IPS-NIHi7 (cell line): ENCODE results near the gene RPS16.

Source experiments
- DNase-seq: peaks from one replicate; pipeline ENCODE4 v3.0.0; 2012; ENCODE audit warnings: mixed read lengths; ENCODE audit errors: extremely low spot score

The RPS16 gene

DNA sequence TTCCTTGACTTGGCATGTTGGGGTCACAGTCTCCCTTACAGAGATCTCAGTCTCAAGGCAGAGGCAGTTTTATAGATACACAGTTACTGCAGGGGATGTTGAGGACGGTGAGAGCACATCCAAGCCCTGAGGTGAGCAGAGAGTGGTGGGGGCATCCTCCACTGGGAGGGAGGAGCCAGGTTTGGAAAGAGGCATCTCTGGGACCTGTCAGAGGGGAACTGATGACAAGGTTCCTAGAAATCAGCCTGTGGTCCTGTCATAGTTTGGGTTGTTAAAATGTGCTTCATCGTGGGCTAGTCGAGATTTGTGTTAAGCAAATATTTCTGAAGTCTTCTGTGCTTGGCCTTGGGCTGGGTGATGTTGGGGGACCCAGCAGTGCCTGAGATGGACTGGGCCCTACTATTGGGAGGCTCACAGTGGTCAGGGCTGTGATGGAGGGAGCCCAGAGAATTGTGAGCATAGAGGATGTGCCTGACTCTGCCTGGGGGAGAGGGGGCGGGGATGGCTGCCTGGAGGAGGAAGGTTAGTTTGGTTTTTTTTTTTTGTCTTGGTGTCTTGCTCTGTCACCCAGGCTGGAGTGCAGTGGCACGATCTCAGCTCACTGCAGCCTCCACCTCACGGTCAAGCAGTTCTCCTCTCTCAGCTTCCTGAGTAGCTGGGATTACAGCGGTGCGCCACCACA is 13.5 kb upstream of the RPS16 start:
- DNase-seq = no peak

DNA sequence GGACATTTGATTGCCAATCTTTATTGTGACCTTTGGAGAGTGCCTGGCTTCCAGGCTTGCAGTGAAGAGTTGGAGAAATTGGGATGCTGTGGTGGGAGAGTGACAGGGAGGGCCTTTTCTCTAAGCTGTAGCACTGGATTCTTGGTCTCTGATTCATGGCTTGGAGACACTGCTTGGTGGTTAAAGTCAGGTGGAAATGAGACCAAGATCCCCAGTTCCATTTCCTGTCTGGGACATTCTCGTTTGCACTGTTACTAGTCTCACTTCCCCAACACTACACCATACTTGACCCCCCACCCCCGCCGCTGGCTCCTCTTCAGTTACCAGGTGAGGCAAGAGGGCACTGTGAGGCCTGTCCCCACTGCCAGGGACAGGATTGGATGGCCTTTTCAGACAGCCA is 12.5 kb upstream of the RPS16 start:
- DNase-seq = no peak

DNA sequence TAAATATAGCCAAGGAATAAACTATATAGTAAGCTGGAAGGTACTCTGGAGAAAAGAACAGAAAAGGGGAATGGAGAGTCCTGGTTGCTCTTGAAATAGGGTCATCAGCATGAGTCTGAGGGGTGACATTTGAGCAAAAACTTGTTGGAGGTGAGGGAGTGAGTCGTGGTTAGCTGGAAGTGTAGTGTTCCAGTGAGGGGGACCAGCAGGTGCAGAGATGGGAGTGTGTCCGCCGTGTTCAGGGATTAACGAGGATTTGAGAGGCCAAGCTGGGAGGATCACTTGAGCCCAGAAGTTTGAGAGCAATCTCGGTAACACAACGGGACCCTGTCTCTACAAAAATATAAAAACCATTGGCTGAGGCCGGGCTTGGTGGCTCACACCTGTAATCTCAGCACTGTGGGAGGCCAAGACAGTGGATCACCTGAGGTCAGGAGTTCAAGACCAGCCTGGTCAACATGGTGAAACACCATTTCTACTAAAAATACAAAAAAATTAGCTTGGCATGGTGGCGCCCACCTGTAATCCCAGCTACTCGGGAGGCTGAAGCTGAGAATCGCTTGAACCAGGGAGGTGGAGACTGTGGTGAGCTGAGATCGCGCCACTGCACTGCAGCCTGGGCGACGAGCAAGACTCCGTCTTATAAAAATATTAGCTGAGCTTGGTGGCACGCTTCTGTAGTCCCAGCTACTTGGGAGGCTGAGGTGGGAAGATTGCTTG is 10.8 kb upstream of the RPS16 start:
- DNase-seq = no peak

DNA sequence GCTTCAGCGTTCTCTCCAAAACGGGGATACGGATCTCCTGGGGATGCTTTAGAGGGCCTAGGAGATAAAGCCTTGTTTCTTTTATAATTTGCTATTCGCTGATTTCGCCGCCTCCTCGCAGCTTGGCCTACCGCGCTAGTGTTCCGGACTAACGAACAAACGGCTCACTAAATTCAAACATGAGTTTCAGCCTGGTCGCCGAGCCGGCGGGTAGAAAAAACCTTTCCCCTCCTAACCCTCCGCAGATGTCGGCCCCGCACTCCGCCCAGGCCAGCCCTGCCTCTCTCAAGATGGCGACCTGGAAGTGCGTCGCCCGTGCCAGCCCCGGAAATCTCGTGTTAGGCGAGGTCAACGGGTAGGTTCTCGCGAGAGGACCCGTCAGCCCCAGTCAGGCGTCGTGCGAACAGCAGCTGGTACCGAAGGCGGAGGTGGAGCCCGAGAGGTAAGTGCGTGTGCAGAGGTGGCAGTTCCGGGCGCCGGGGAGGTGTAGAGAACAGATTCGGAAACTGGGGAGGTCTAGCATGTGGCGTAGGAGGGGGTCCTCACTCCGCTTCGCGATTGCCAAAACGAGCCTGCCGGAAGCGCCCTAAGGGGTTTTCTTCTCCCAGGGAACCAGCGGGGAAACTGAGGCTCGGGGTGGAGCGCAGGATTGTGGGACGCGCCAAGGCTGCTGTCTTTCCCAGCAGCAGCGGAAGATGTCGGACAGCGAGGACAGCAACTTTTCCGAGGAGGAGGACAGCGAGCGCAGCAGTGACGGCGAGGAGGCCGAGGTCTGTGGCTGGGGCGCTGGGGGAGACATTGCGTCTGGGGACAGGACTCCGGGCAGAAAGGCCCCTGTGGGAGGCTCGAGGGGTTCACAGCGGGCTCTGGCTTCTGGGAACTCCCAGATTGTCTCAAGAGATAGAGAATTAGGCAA is 9.7 kb upstream of the RPS16 start, which contains the start of gene SUPT5H:
Gene SUPT5H (plus strand): TSS at position 387 of the 916 bp plus-strand sequence. CDS start 309 bp downstream, at position 696.
- peak; percentile 99 for DNase-seq

DNA sequence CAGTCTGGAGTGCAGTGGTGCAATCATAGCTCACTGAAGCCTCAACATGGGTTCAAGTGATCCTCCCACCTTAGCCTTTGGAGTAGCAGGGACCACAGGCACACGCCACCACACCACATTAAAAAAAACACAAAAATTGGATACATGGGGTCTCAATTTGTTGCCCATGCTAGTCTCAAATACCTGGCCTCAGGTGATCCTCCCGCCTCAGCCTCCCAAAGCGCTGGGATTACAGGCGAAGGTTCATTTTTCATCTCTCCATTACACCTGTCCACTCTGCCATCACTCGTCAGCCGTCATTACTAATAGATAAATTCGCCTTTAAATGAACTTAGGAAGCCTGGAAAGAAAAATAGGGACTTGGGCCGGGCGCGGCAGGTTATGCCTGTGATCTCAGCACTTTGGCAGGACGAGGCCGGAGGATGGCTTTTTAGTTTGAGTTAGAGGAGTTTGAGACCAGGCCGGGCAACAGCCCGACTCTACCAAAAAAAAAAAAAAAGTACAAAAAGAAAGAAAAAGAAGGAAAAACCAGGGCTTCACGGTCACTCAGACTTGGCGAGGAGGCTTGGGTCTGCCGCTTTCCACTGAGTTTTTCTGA is 8.9 kb upstream of the RPS16 start:
- no peak for DNase-seq

DNA sequence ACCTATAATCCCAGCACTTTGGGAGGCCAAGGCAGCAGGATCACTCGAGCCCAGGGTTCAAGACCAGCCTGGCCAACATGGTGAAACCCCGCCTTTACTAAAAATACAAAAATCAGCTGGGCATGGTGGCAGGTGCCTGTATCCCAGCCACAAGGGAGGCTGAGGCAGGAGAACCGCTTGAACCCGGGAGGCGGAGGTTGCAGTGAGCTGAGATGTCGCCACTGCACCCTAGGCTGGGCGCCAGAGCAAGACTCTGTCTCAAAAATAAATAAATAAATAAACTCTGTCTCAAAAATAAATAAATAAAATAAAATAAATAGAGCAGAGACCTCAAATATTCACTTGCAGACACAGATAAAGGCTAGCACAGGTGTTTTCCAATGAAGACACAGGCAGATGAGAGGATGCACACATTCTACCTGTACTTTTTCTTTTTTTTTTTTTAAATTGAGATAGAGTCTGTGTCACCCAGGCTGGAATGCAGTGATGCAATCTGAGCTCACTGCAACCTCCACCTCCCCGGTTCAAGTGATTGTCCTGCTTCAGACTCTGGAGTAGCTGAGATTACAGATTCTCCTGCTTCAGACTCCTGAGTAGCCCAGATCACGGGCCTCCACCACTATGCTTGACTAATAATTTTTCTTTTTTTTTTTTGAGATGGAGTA is 2.7 kb upstream of the RPS16 start:
- DNase-seq = no peak

DNA sequence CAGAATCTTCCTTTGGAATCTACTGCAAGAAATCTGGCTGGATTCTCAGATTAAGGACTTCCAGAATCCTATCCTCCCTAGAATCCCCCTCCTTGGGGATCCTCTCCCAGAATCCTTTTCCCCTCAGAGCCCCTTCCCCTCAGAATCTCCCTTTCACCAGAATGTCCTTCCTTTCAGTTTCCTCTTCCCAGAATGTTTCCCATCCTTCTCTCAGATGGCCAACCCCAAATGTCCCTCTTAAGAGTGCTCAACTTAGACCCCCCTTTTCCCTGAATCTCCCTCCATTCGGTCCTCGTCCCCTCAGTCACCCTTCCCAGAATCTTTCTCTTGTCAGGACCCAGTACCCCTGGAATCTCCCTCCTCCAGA is 584 bp upstream of the RPS16 start:
- DNase-seq = no peak

DNA sequence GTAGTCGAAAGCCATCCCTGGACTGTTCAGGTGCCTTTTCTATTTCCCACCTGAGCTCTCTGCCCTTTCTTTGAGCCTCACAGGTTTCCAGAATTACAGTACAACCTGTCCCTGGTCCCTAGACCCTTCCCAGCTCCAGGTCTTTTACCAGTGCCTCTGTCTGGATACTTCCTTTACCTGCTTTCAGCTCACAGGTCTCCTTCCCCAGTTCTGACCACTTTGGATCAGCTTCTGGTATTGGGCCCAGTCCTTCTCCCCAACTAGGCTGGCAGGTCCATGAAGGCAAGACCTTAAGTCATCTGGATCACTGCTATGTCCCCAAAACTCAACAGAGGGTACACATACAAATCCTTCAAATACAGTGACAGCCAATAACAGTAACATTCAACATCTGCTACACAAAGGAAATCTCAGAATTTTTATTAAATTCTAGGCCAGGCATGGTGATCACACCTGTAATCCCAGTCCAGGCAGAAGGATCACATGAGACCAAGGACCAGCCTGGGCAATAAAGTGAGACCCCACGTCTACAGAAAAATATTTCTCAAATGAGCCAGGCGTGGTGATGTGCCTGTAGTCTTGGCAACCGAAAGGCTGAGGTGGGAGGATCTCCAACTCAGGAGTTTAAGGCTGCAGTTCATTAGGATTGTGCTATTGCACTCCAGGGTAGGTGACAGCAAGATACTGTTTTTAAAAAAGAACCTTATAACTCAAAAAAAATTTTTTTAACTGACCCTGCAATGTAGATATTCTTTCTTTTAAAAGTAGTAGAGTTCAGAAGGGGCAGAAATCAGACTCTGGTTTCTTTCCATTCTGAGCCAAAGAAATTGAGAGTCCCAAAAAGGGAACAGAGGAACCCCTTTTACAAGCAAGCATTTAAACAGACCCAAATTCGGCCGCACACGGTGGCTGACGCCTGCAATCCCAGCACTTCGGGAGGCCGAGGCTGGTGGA is 1.3 kb downstream of the RPS16 start:
- no peak for DNase-seq

DNA sequence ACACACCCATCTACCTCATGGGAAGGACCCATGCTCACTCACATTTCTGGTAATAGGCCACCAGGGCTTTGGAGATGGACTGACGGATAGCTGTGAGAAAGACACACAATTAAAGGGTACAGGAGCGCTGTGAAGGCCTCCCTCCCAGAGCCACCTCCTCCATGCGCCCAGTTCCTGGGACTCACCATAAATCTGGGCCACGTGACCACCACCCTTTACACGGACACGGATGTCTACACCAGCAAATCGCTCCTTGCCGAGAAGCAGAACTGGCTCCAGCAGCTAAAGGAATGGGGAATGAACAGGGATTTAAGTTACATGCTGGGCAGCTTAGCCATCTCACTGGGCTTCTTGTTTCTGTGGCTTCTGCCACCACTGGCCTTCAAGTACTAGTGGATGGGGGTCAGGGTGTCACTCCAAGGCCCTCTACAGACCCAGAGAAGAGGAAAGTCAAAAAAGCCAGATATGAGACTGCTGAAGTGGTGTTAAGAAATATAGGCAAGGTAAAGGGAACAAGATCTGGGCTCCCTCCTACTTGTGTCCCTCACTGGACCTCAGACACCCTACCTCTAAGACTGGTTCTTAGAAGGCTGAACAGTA is 2.2 kb downstream of the RPS16 start:
- DNase-seq = no peak

DNA sequence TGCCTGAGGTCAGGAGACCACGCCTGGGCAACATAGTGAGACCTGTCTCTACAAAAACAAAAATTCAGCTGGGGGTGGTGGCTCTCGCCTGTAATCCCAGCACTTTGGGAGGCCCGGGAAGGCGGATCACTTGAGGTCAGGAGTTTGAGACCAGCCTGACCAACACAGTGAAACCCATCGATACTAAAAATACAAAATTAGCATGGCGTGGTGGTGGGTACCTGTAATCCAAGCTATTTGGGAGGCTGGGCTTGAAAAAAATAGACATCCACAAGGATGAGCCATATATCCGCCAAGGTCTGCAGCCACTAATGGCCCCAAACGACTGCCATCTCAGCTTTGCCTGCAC is 3.1 kb downstream of the RPS16 start:
- no peak for DNase-seq

DNA sequence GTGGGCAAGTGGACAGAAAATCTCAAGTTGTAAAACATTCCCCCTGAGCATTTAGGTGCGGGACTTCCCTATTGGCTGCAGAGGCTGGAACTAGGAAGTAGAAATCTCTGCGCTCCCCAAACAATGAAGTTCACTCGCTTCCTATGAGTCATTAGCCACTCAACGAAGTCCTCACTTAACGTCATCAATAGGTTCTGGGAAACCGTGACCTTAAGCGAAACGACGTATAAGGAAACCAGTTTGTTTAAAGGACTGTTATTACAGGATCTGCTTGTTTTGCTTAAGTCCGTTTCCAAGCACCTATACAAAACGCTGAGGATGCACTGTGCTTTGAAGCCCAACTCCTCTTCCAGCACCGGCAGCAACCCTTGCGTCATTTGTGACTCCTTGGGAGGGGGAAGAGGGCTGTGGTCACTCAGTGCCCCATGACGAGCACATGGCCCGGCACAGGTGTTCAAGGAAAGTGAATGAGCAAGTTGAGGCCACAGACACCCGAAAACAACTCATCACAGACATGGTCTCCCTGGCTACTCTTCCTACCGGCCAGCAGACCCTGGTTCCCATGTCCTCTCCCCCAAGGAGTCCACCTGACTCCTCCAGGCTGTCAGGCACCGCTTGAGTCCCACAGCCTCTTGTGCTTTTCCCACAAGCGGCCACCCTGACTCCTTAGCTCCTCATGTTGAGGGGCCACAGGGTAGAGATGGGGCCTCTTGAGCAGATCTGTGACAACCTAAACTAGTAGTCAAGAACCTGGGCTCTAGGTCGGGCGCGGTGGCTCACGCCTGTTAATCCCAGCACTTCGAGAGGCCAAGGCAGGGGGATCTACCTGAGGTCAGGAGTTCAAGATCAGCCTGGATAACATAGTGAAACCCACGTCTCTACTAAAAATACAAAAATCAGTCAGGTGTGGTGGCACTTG is 4.8 kb downstream of the RPS16 start:
- no peak for DNase-seq

DNA sequence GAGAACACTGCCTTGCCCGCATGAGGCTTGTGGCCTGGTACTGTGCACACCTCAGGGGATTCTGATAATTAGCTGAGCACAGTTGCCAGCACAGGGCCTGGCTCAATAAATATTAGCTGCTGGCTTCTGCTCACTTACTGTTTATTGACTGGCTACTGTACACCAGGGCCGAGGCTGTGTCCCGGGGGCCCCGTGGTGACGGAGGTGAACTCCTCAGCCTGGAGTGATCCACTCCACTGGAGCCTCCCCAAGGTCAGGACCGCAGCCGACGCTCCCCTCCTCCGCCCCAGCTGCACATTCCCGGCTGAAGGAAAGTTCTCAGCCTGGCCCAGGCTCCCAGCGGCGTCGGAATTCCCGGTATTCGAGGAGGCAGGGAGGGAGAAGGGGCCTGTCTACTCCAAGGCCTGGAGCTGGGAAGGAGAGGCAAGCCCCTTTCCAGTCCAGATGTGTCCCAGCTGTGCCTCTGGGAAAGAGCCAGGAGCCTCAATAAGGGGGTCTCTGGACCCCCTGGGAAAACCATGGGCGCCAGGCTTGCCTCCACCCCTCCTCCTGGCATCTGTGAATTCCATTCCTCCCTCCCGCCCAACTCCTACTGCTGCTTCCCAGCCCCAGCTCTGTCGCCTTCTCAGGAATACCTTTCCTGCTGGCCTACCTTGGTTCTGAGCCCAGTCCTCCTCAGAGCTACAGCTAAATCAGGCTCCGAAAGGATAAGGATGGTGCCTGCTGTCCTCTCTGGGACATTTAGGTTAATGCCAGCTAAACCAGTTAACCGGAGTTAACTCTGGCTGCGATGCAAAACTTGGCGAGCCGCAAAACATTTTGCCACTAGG is 7.3 kb downstream of the RPS16 start:
- DNase-seq = peak; percentile 82

DNA sequence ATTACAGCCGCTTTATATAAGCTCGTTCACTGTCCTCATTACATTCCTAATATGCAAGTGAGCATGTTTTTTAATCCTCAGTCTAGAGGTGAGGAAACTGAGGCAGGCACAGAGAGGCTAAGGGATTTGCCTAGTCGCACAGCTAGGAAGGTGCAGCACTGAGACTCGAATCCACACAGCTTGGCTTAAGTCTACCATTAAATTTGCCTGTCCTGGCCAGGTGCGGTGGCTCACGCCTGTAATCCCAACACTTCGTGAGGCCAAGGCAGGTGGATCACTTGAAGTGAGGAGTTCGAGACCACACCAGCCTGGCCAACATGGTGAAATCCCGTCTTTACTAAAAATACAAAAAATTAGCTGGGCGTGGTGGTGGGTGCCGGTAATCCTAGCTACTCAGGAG is 8.0 kb downstream of the RPS16 start:
- DNase-seq = no peak

DNA sequence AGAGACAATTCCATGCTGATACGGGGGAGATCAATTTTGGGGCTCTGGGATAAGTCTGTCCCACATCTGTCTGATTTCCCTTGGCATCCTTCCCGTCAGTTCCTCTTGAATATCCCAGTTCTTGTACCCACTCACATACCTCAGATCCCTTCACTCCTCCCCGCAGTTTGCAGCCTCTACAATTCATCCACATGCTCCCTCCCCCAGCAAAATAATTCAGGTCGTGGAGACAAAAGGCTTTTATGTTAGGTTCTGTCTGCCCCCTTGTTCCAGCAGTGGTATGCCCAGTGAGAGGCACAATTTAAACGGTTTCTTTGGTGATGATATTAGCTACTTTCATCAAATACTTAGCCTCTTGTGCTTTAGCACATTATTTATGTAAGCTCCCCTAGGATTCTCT is 9.6 kb downstream of the RPS16 start:
- no peak for DNase-seq

DNA sequence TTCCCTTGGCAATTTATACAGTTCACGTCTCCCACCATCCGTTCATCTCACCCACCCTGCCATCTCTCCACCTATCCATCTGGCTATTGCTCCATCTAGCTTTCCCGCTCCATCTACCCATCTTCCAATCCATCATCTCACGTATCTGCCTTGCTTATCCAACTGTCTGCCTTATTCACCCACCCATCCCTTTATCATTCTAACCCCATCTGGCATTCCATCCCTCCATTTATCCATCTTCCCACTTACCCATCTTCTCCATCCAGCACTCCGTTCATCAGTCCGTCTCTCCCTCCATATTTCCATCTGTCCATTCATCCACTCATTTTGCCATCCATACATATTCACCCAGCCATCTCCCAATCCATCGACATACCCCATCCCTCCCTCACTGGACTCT is 10.0 kb downstream of the RPS16 start:
- DNase-seq = no peak

DNA sequence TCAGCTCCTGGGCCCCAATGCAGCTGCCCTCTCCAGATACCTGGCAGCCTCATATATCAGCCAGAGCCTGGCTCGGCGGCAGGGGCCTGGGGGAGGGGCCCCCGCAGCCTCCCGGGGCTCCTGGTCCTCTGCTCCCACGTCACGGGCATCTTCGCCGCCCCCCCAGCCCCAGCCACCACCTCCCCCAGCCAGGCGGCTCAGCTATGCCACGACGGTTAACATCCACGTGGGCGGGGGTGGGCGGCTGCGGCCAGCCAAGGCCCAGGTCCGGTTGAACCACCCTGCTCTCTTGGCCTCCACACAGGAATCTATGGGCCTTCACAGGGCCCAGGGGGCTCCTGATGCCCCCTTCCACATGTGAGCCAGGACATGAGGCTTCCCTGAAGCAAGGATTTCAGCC is 10.8 kb downstream of the RPS16 start:
- DNase-seq = no peak

DNA sequence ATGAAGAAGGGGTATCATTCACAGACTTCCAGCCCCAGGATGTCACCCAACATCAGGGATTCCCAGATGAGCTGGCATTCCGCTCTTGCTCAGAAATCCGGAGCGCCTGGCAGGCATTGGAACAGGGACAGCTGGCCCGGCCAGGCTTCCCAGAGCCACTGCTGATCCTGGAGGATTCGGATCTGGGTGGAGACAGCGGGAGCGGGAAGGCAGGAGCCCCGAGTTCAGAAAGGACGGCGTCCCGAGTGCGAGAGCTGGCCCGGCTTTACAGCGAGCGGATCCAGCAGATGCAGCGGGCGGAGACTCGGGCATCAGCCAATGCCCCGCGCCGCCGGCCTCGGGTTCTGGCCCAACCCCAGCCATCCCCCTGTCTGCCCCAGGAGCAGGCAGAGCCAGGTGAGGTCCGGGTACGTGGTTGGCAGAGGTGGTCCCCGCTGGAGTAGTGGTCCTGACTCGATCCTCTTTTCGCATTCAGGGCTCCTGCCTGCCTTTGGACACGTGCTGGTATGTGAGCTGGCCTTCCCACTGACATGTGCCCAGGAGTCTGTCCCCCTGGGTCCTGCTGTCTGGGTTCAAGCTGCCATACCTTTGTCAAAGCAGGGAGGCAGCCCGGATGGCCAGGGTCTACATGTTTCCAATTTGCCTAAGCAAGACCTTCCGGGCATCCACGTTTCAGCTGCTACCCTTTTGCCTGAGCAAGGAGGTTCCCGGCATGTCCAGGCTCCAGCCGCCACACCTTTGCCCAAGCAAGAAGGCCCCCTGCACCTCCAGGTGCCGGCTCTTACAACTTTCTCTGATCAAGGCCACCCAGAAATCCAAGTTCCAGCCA is 12.3 kb downstream of the RPS16 start:
- DNase-seq = no peak
